Ascending aorta (tissue), 2 donors: ENCODE results near the gene CRISP1. TPM values are rescaled to one million over a fixed set of nuclear protein-coding genes. Genes with fewer than 3 reads are reported as not detected.
"Not testable (repeated sequence)": the region's sequence is repeated elsewhere in the genome, so short reads cannot be mapped to it uniquely, and the experiment has no call there.

ENCODE experiments used
- DNase-seq, 2 donors: peaks; one replicate each; pipeline ENCODE4 v3.0.0-alpha.2; 2019; ENCODE audit warnings: low spot score in 2 of 2
- H3K27ac ChIP-seq, 2 donors: fragments of 200-600 bp; sonication (generic); one replicate each; pipeline ENCODE4 v1.5.1; 2016 to 2017; ENCODE audit warnings: mild to moderate bottlenecking in 1 of 2
- H3K27me3 ChIP-seq: fragments of 200-600 bp; sonication (generic); one replicate; pipeline ENCODE4 v1.5.1; 2017
- H3K36me3 ChIP-seq, 2 donors: fragments of 200-600 bp; sonication (generic); one replicate each; pipeline ENCODE4 v1.5.1; 2016
- H3K4me1 ChIP-seq, 2 donors: fragments of 200-600 bp; sonication (generic); one replicate each; pipeline ENCODE4 v1.5.1; 2016 to 2017; ENCODE audit warnings: mild to moderate bottlenecking in 1 of 2
- H3K4me3 ChIP-seq, 2 donors: fragments of 200-600 bp; sonication (generic); one replicate each; pipeline ENCODE4 v1.5.1; 2016 to 2017; ENCODE audit warnings: mild to moderate bottlenecking in 1 of 2
- H3K9me3 ChIP-seq, 2 donors: fragments of 200-600 bp; sonication (generic); one replicate each; pipeline ENCODE4 v1.5.1; 2016
- intact Hi-C: fragments of 100-400 bp; cut with DNase I; formaldehyde crosslinking; loops from one replicate; pipeline ENCODE4 v1.15.1; 2023
- total RNA-seq: library from RNA; depleted of rRNA; stranded (reverse); fragments of >200 nt; gene quantifications from one replicate; pipeline ENCODE4 v1.1.0, GENCODE V29; 2016
- TF ChIP-seq, protein P1 (sequence below), 3 experiments: fragments of 200-600 bp in 2 of 3; fragments of 450-650 bp in 1 of 3; sonication (generic) in 2 of 3; IDR thresholded peaks; one replicate each; pipeline ENCODE4 v1.5.1; 2016 to 2019; ENCODE audit warnings: antibody characterized with exemption in 3 of 3, mild to moderate bottlenecking in 1 of 3, moderate library complexity in 1 of 3

CRISP1 gene
- total RNA-seq, 1 donor from 2014 or later = not detected

DNA sequence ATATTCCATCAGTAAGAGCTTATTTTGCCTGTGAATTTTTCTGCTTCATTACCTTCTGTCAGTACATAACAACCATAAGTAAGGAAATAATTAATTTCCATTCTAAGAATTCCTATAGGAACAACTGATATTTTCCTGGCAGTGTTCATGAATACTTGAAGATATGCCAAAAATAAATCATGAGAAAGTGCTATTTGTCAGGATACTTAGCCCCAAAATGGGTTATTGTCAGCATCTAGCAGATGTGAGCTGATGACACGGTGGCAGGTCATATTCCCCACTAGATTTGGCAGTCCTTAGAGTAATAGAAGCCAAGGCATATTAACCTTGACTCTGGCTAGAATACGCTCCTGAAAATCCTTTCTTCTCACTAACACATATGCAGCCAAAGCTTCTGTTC is 43.2 kb upstream of the CRISP1 start:
- Histone ChIP-seq H3K4me1 (no peaks in the 10 kb centered on the region), H3K9me3 (no peaks in the 10 kb centered on the region), H3K27me3 (no peaks in the 10 kb centered on the region), H3K36me3 (no peaks in the 10 kb centered on the region), H3K27ac (no peak overlapping the region), H3K4me3 (no peak overlapping the region)
- TF ChIP-seq, protein P1, sequence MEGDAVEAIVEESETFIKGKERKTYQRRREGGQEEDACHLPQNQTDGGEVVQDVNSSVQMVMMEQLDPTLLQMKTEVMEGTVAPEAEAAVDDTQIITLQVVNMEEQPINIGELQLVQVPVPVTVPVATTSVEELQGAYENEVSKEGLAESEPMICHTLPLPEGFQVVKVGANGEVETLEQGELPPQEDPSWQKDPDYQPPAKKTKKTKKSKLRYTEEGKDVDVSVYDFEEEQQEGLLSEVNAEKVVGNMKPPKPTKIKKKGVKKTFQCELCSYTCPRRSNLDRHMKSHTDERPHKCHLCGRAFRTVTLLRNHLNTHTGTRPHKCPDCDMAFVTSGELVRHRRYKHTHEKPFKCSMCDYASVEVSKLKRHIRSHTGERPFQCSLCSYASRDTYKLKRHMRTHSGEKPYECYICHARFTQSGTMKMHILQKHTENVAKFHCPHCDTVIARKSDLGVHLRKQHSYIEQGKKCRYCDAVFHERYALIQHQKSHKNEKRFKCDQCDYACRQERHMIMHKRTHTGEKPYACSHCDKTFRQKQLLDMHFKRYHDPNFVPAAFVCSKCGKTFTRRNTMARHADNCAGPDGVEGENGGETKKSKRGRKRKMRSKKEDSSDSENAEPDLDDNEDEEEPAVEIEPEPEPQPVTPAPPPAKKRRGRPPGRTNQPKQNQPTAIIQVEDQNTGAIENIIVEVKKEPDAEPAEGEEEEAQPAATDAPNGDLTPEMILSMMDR (IDR thresholded peaks at IDR 0.05) = no peak
- no peak for DNase-seq
- intact Hi-C loops = no loop called here

DNA sequence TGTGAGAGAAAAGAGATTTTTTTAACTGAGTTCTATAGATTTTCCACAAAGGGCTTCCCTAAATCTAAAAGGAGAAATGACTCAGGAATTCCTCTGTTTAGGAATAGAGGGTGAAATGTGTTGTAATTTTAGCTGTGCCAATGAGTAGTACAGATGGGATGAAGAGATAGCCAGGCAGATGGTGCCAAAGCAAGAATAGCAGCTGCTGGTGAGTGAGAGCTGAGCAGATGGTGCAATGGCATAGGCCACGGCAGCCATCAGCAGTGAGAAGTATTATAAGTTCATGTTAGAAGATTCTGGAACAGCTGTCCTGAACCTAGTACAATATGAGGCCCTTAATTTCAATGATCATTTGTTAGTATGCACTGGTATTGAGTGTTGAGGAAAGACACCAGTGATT is 40.2 kb upstream of the CRISP1 start:
- H3K27ac ChIP-seq = no peak overlapping the region
- no peak overlapping the region for H3K4me3 ChIP-seq
- H3K27me3 ChIP-seq = no peaks in the 10 kb centered on the region
- intact Hi-C loops = no loop called here
- TF ChIP-seq, protein P1 (IDR thresholded peaks at IDR 0.05) = no peak
- no peak for DNase-seq
- no peaks in the 10 kb centered on the region for H3K4me1 ChIP-seq
- H3K36me3 ChIP-seq = no peaks in the 10 kb centered on the region
- no peaks in the 10 kb centered on the region for H3K9me3 ChIP-seq

DNA sequence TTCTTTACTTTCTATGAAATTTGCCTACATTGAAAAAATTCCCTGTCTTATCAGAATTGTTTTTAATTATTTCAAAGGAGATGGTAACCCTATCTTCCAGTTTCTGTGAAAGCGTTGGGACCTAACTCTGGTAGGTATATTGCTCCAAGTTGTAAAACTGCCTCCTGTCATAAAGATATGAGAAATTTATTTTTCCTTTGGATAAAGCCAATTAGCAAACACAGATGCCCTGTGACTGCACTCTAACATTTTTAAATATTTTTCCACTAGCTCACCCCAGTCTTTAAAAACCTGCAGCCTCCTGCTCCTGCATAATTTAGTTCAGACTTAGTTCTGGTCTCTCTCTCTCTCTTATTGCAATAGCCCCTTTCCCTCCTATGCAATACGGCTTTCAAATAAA is 39.0 kb upstream of the CRISP1 start:
- no peaks in the 10 kb centered on the region for H3K36me3 ChIP-seq
- no peaks in the 10 kb centered on the region for H3K27me3 ChIP-seq
- TF ChIP-seq, protein P1 (IDR thresholded peaks at IDR 0.05) = no peak
- H3K9me3 ChIP-seq = no peaks in the 10 kb centered on the region
- DNase-seq = no peak
- no peak overlapping the region for H3K27ac ChIP-seq
- no peaks in the 10 kb centered on the region for H3K4me1 ChIP-seq
- no peak overlapping the region for H3K4me3 ChIP-seq
- intact Hi-C loops = no loop called here

DNA sequence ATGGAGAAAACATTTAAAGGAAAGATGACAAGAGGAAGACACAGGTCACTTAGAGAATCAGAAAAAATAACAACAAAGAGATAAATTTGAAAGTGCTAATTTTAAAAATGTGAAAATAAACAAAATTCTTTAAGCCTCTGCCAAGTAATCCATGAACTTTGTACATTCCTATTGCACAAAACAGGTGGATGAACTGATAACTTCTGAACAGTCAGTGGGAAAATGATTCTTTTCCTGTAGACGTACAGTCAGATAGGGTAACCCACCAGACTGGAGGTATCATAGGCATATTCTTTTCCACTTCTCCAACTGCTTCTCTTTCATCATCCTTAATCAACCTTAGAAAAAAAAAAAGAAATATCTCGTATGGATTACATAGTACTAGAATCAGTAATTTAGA is 36.5 kb upstream of the CRISP1 start:
- intact Hi-C loops = no loop called here
- Histone ChIP-seq H3K27ac (no peak overlapping the region), H3K4me3 (no peak overlapping the region), H3K36me3 (no peaks in the 10 kb centered on the region), H3K9me3 (no peaks in the 10 kb centered on the region), H3K27me3 (no peaks in the 10 kb centered on the region), H3K4me1 (no peaks in the 10 kb centered on the region)
- TF ChIP-seq, protein P1 (IDR thresholded peaks at IDR 0.05) = no peak
- no peak for DNase-seq

DNA sequence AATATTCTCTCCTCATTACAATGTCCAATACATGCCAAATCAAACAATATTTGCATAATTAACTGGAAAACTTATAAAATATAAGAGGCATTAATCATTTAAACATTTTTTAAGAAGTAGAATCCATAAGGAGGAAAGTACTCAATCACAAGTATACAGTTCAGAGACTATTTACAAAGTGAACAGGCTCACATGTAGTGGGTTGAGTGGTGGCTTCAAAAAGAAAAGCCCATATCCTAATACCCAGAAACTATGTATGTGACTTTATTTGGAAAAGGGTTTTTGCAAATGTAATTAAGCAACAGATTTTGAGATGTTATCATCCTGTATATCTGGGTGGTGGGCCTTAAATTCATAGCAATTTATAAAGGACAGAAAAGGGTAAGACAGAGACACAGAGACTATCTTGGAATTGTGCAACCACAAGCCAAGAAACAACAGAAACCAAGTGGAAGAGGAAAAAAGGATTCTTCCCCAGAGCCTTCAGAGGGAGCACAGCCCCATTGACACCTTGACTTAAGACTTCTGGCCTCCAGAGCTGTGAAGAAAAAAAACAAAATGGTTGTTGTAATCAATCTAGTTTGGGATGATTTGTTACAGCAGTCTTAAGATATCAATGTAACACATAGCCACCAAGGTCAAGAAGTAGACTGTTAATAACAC is 32.7 kb upstream of the CRISP1 start:
- Histone ChIP-seq H3K36me3 (no peaks in the 10 kb centered on the region), H3K27me3 (no peaks in the 10 kb centered on the region), H3K27ac (no peak overlapping the region), H3K9me3 (peaks cover 0 to 5% of the 10 kb centered on the region in 2 donors), H3K4me1 (no peaks in the 10 kb centered on the region), H3K4me3 (no peak overlapping the region)
- TF ChIP-seq, protein P1 (IDR thresholded peaks at IDR 0.05) = no peak
- intact Hi-C loops = no loop called here
- no peak for DNase-seq

DNA sequence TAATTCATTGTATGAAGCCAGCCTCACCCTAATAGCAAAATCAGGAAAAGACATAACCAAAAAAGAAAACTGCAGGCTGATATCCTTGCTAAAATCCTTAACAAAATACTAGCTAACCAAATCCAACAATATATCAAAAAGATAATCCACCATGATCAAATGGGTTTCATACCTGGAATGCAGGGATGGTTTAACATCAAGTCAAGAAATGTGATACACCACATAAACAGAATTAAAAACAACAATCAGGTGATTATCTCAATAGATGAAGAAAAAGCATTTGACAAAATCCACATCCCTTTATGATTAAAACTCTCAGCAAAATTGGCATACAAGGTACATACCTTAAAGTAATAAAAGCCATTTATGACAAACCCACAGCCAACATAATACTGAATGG is 29.2 kb upstream of the CRISP1 start:
- DNase-seq, H3K36me3 ChIP-seq, H3K9me3 ChIP-seq, H3K27me3 ChIP-seq, H3K4me3 ChIP-seq, H3K27ac ChIP-seq, H3K4me1 ChIP-seq, intact Hi-C loops: not testable (repeated sequence)
